Tibial artery (tissue), 4 donors: Measurements from ENCODE around the gene IGDCC3.

Experiments
- DNase-seq, 2 donors: peaks; one replicate each; pipeline ENCODE4 v3.0.0-alpha.2; 2019
- H3K27ac ChIP-seq, 2 donors: fragments of 200-600 bp; sonication (generic) in 1 of 2; 1 replicate in 1 of 2; 2 replicates in 1 of 2; pipeline ENCODE4 v1.5.1; 2018 to 2019; ENCODE audit warnings: mild to moderate bottlenecking in 1 of 2
- H3K27me3 ChIP-seq, 2 donors: fragments of 200-600 bp; sonication (generic) in 1 of 2; one replicate each; pipeline versions ENCODE4 v1.5.1 to v1.6.0; 2016 to 2019
- H3K36me3 ChIP-seq, 3 donors: fragments of 200-600 bp; sonication (generic) in 2 of 3; one replicate each; pipeline ENCODE4 v1.5.1; 2016 to 2019; ENCODE audit warnings: mild to moderate bottlenecking in 2 of 3
- H3K4me1 ChIP-seq, 4 donors: fragments of 200-600 bp; sonication (generic) in 2 of 4; 1 replicate in 3 of 4; 2 replicates in 1 of 4; pipeline ENCODE4 v1.5.1; 2016 to 2019
- H3K4me3 ChIP-seq, 2 donors: fragments of 200-600 bp; sonication (generic) in 1 of 2; 1 replicate in 1 of 2; 2 replicates in 1 of 2; pipeline ENCODE4 v1.5.1; 2018 to 2019; ENCODE audit warnings: mild to moderate bottlenecking in 2 of 2
- H3K9me3 ChIP-seq, 3 donors: fragments of 200-600 bp; sonication (generic) in 1 of 3; one replicate each; pipeline ENCODE4 v1.5.1; 2016 to 2019
- intact Hi-C: fragments of 100-400 bp; cut with DNase I; formaldehyde crosslinking; loops from one replicate; pipeline ENCODE4 v1.15.0; 2023; ENCODE audit warnings: low total_unique reads
- TF ChIP-seq, protein P1 (sequence below), 2 experiments: fragments of 200-600 bp in 1 of 2; fragments of 450-650 bp in 1 of 2; IDR thresholded peaks; one replicate each; pipeline ENCODE4 v1.5.1; 2017 to 2019; ENCODE audit warnings: antibody characterized with exemption in 2 of 2, mild to moderate bottlenecking in 1 of 2, moderate library complexity in 1 of 2

Gene IGDCC3

DNA sequence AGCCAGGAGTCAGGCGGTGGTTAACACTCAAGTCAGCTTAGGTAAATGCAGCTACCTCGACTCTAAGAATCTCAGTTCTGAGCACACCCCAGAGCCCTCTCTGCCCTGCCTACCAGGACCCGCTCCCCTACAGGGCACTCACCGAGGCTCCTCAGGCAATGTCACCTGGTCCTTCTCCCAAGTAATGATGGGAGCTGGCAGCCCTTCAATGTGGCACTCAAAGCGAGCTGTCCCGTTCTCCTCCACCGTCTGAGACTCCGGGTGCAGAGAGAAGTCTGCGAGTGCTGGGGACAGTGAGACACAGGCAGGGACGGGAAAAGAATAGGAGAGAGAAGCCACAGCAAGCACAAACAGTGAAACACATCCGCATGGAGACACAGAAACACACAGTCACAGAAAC lies 32.2 kb upstream of the IGDCC3 start:
- Histone ChIP-seq H3K4me3 (no peak overlapping the region), H3K27ac (no peak overlapping the region), H3K9me3 (no peaks in the 10 kb centered on the region), H3K27me3 (peaks cover 0 to 3% of the 10 kb centered on the region in 2 donors), H3K4me1 (peaks cover 0 to 5% (median 0%) of the 10 kb centered on the region in 4 donors), H3K36me3 (no peaks in the 10 kb centered on the region)
- intact Hi-C loops, result no loop called here
- TF ChIP-seq, protein P1, sequence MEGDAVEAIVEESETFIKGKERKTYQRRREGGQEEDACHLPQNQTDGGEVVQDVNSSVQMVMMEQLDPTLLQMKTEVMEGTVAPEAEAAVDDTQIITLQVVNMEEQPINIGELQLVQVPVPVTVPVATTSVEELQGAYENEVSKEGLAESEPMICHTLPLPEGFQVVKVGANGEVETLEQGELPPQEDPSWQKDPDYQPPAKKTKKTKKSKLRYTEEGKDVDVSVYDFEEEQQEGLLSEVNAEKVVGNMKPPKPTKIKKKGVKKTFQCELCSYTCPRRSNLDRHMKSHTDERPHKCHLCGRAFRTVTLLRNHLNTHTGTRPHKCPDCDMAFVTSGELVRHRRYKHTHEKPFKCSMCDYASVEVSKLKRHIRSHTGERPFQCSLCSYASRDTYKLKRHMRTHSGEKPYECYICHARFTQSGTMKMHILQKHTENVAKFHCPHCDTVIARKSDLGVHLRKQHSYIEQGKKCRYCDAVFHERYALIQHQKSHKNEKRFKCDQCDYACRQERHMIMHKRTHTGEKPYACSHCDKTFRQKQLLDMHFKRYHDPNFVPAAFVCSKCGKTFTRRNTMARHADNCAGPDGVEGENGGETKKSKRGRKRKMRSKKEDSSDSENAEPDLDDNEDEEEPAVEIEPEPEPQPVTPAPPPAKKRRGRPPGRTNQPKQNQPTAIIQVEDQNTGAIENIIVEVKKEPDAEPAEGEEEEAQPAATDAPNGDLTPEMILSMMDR (IDR thresholded peaks at IDR 0.05), result no peak
- no peak for DNase-seq

DNA sequence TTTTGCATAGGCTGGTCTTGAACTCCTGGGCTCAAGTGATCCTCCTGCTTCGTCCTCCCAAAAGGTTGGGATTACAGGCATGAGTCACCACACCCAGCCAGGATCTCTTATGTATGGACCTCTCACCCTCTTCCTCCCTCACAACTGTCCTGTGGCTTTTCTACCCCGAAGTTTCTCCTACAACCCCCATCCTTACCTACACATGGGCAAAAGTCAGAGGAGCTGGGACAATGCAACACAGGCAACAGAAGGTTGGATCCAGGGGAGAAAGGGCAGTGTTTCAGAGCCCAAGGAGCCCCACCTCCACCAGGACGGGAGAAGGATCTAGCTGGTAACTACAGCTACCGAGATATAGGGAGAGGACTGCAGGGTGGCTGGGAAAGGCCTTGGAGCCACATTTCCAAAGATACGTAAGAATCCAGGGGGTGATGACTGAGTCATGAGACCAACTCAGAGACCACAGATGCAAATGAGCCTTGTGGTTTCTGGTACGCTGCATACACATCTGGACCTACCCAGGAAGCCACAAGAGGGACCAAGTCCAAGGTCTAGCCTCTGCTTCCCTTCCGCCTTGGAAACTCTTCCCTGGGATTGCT lies 31.3 kb upstream of the IGDCC3 start:
- no peak overlapping the region for H3K4me3 ChIP-seq
- DNase-seq, result no peak
- no peaks in the 10 kb centered on the region for H3K36me3 ChIP-seq
- intact Hi-C loops, result no loop called here
- peaks cover 0 to 3% of the 10 kb centered on the region in 2 donors for H3K27me3 ChIP-seq
- TF ChIP-seq, protein P1 (IDR thresholded peaks at IDR 0.05), result no peak
- H3K9me3 ChIP-seq, result no peaks in the 10 kb centered on the region
- H3K27ac ChIP-seq, result no peak overlapping the region
- peaks cover 0 to 5% (median 0%) of the 10 kb centered on the region in 4 donors for H3K4me1 ChIP-seq

DNA sequence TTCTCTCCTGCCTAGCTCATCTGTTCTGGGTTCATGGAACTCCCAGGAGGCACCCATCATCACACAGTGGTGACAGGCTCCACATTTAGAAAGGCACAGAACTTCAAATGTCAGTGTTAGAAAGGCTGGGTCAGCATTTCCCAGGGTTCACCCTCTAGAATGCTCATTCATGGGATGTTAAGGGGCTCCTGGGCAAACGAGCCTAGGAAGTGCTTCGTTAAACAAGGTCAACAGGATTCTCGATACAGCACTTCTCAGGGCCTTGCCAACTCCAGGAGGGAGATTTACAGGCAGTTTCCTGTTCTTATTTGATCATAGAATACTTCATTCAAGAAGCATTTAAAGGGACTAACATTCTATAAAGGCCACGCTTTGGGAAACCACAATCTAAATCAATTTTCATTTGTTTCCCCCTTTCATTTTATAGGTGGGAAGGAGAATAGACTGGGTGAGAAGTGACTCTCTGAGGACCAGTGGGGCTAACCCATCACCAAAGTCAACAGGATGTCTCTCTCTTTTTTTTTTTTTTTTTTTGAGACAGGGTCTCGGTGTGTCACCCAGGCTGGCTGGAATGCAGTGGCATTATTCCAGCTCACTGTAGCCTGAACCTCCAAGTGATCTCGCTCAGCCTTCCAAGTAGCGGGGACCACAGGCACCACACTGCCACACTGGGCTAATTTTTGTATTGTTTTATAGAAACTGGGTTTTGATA lies 30.7 kb upstream of the IGDCC3 start:
- no peak overlapping the region for H3K4me3 ChIP-seq
- intact Hi-C loops, result no loop called here
- H3K36me3 ChIP-seq, result no peaks in the 10 kb centered on the region
- no peak overlapping the region for H3K27ac ChIP-seq
- H3K4me1 ChIP-seq, result peaks cover 0 to 5% (median 0%) of the 10 kb centered on the region in 4 donors
- peaks cover 0 to 6% of the 10 kb centered on the region in 2 donors for H3K27me3 ChIP-seq
- TF ChIP-seq, protein P1 (IDR thresholded peaks at IDR 0.05), result no peak
- no peak for DNase-seq
- H3K9me3 ChIP-seq, result no peaks in the 10 kb centered on the region

DNA sequence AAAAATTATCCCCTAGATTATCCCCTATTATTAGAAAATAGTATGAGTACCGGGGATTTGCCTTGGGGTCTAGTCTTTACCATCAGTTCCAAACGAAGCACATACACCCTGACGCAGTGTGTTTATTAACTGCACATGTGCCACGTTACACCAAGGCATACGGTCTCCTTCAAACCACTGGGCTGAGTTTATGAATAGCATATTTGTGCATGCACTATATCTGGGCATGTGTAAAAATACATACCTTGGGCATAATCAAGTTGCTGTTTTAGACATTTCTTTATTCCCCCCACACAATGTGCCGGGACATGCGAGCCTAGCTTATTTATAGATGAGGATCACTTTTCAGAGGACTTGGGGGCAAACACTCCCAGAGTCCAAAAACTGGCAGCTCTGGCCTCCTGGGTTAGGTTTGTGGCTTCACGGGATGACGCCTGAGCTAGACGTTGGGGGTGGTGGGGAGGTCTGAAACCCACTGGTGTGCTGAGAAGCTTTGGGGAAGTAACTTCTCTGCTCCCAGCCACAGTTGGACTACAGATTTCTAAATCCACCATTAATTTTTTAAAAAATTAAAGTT lies 28.7 kb upstream of the IGDCC3 start:
- H3K4me3 ChIP-seq, result no peak overlapping the region
- H3K27ac ChIP-seq, result no peak overlapping the region
- H3K36me3 ChIP-seq, result no peaks in the 10 kb centered on the region
- no peak for DNase-seq
- intact Hi-C loops, result no loop called here
- H3K9me3 ChIP-seq, result no peaks in the 10 kb centered on the region
- peaks cover 0 to 5% (median 0%) of the 10 kb centered on the region in 4 donors for H3K4me1 ChIP-seq
- TF ChIP-seq, protein P1 (IDR thresholded peaks at IDR 0.05), result no peak
- H3K27me3 ChIP-seq, result peaks cover 0 to 11% of the 10 kb centered on the region in 2 donors

GRCh38 chr15:65405791-65406423 lies 28.1 kb upstream of the IGDCC3 start:
- Histone ChIP-seq H3K4me1 (peaks cover 0 to 5% (median 0%) of the 10 kb centered on the region in 4 donors), H3K4me3 (no peak overlapping the region), H3K36me3 (no peaks in the 10 kb centered on the region), H3K27me3 (peaks cover 0 to 15% of the 10 kb centered on the region in 2 donors), H3K27ac (no peak overlapping the region), H3K9me3 (no peaks in the 10 kb centered on the region)
- TF ChIP-seq, protein P1 (IDR thresholded peaks at IDR 0.05), result no peak
- intact Hi-C loops, result no loop called here
- no peak for DNase-seq
